Vagina (tissue), 2 donors: ENCODE measurements around the gene EDNRB.

Source experiments
- POLR2A ChIP-seq, 2 donors: fragments of 450-650 bp; IDR thresholded peaks; one replicate each; pipeline ENCODE4 v1.6.1; 2017; ENCODE audit warnings: antibody characterized with exemption in 2 of 2, mild to moderate bottlenecking in 2 of 2, moderate library complexity in 2 of 2
- TF ChIP-seq, protein P1 (sequence below), 3 experiments: fragments of 450-650 bp in 2 of 3; fragments of 200-600 bp in 1 of 3; sonication (generic) in 1 of 3; IDR thresholded peaks; one replicate each; pipeline ENCODE4 v1.5.1; 2017 to 2019; ENCODE audit warnings: antibody characterized with exemption in 3 of 3, mild to moderate bottlenecking in 2 of 3, moderate library complexity in 2 of 3

DNA sequence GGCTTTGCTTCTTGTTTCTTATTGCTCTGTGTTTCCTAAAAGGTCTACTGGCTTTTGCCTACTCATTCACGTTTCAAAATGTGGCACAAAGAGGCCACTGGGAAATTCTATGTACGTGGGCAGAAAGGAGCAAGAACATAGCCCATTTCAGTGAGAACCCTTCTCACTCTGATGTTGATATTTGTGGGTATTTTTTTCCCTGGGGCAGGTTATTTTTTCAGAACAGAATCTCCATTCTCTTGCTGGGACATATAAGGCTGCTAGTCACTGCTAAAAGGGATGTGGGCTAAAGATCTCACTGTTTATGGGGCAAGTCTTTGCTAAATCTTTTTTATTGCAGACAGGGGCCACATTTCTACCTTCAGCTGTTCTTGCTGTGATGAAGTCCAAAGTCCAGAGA, 27.1 kb downstream of the EDNRB start:
- no peak for TF ChIP-seq POLR2A (IDR thresholded peaks at IDR 0.05)
- TF ChIP-seq, protein P1, sequence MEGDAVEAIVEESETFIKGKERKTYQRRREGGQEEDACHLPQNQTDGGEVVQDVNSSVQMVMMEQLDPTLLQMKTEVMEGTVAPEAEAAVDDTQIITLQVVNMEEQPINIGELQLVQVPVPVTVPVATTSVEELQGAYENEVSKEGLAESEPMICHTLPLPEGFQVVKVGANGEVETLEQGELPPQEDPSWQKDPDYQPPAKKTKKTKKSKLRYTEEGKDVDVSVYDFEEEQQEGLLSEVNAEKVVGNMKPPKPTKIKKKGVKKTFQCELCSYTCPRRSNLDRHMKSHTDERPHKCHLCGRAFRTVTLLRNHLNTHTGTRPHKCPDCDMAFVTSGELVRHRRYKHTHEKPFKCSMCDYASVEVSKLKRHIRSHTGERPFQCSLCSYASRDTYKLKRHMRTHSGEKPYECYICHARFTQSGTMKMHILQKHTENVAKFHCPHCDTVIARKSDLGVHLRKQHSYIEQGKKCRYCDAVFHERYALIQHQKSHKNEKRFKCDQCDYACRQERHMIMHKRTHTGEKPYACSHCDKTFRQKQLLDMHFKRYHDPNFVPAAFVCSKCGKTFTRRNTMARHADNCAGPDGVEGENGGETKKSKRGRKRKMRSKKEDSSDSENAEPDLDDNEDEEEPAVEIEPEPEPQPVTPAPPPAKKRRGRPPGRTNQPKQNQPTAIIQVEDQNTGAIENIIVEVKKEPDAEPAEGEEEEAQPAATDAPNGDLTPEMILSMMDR (IDR thresholded peaks at IDR 0.05), result no peak
